GM19035 (cell line): ENCODE measurements around the gene EIF4G3.

Experiments
- ATAC-seq: cut with Tn5 transposase; IDR thresholded peaks from one replicate; pipeline ENCODE4 v1.9.1; 2021; ENCODE audit not compliant: unreplicated experiment

EIF4G3 gene

DNA sequence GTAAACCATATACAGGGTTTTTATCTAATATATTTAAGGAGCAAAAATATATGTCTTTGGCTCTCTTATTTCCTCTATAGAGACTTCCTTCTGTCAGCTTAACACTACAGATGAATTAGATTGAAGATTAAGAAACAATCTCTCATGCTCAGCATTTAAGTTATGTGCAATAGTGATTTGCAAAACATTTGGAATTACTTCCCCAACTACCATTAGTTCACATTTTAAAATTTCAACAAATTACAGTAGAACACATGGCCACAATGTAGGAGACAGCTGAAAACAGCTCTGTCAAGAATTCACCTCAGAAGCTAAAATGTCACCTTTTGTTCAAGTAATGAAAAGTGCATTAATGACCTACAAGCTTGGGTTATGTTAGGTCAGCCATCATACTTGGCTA is 177.9 kb downstream of the EIF4G3 start:
- ATAC-seq = no peak

- no peak for ATAC-seq
These were observed 179.0 kb downstream of the EIF4G3 start for GRCh38 chr1:20997602-20998224.

DNA sequence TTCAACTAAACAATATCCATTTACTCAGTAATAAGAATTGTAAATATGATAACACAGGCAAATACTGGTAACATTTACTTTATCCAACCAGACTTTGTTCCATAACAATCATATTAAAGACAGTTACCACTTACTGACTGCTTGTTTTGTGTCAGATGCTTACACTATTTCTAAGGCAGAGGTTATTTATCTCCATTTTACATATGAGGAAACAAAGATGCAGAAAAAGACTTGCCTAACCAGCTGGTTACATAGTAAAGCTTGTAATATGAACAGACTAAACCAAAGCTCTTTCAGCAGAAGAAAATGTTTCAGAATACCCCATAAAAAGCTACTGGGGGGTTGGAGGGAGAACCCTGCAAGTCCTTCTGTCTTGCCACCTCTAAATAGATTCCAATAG is 180.1 kb downstream of the EIF4G3 start:
- ATAC-seq = no peak

DNA sequence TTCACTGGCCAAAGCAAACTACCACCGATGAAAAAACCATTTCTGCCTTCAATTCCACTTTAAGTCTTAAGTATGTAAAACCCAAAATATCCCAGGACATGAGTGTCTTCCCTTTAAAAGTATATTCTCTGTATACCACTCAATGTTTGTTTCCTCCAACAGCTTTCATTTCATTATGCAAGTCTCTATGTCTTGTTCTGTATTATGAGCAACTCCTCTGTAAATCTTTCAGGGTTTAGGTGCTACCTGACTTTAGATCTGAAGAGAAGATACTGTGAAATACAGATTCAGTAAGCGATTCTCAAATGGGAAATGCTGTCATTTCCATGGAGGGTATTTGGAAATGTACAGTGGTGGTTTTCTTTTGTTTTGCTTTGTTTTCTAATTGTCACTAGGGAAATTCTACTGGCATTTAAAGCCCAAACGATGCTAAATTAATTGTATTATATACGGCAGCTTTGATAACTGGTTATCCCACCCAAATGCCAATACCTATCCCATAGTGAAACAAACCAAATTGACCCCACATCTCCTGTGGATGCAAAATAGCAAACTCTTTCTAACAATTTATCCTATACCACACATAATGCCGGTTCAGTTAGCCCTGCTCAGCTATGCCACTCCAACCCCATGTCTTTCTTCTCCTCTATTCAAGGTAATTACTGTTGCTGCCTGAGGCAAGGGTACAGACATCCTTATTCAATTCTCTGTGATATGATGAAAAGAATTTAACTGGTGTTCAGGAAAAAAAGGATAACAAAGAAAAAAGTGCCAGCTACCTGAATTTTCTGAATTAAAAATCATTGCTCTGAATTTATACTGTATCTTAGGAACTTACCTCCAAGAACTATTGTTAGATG is 182.8 kb downstream of the EIF4G3 start:
- ATAC-seq = no peak

DNA sequence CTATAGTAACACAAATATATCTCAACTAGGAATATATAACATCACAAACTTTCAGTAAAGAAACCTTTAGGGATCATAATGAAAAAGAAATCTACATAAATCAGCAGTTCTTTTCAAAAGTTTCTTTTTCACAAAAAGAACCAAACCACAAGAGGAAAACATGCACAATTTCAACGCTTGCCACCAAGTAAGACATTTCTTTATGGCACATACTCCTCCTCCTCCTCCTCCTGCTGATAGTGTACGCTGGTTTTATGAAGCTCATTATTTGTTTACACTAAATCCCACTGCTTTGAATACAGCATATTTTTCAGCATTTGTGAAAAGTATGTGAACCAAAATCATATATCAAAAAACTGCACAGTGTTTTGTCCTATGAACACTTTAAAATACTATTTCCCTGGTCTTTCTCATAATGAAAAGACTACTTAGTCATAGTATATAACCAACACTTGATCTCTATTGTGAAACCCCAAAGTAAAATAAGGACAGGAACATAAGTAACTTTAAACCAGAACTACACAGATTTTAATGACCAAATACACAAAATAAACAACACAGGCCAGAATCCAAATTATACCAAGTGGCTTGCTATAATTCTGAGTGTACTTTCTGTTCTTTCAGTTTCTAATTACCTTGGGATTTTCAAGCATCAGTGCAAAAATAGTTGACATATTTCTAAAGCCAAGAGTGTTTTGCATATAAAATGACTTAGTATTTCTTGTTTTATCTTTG is 184.2 kb downstream of the EIF4G3 start:
- no peak for ATAC-seq

DNA sequence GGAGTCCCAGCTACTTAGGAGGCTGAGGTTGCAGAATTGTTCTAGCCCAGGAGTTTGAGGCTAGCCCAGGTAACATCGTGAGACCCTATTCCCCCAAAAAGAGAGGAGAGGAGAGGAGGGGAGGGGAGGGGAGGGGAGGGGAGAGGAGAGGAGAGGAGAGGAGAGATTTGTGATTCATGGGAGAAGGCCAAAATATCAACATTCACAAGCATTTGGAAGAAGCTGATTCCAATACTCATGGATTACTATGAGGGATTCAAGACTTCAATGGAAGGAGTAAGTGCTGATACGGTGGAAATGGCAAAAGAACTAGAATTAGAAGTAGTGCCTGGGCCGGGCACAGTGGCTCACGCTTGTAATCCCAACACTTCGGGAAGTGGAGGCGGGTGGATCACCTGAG is 187.8 kb downstream of the EIF4G3 start:
- ATAC-seq = no peak

DNA sequence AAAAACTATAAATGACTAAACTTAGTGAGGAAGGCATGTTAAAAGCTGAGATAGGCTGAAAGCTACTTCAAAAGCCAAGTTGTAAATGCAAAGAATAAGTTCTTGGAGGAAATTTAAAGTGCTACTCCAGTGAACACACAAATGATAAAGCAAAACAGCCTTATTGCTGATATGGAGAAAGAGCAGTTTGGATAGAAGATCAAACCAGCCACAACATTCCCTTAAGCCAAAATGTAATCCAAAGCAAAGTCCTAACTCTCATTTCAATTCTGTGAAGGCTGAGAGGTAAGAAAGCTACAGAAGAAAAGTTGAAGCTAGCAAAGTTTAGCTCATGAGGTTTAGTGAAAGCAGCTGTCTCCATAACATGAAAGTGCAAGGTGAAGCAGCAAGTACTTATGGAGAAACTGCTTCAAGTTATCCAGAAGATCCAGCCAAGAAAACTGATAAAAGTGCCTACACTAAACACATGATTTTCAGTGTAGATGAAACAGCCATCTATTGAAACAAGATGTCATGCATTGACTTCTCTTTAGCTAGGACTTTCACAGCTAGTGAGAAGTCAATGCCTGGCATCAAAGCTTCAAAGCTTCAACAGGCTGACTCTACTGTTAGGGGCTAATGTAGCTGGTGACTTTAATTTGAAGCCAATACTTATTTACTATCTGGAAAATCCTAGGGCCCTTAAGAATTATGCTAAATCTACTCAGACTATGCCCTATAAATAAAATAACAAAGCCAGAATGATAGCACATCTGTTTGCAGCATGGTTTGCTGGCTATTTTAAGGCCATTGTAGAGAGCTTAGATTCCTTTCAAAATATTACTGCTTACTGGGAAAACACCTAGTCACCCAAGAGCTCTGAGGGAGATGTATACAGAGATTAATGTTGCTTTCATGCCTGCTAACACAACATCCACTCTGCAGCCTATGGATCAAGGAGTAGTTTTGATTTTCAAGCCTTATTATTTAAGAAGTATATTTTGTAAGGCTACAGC is 188.6 kb downstream of the EIF4G3 start:
- ATAC-seq = no peak

DNA sequence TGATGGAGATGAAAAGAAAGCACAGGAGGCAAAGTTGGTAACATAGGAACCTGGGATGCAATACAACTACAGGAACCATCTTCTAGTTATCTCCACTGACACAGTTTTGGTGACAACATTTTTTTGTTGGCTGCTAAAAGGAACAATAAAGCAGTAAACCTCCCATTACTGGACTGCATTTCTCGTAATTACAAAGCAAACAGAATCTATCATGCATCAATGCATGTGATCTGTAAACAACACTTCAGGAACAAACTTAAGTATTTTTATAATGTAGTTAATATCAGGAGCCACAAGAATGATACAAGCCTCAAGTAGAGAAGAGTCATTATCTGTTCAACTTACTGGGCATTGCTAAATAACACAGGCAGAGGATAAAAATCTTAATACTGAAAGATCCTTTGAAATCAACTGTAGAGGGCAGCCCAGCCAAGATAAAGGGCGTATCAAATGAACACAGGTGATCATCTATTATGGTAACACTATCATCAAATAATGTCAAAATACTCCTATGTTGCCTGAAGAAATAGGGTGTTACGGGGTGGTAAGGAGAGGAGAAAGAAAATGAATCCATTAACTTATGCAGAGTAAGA is 193.3 kb downstream of the EIF4G3 start:
- ATAC-seq = no peak

- ATAC-seq = no peak
These were observed 194.4 kb downstream of the EIF4G3 start for GRCh38 chr1:20982316-20982715.

DNA sequence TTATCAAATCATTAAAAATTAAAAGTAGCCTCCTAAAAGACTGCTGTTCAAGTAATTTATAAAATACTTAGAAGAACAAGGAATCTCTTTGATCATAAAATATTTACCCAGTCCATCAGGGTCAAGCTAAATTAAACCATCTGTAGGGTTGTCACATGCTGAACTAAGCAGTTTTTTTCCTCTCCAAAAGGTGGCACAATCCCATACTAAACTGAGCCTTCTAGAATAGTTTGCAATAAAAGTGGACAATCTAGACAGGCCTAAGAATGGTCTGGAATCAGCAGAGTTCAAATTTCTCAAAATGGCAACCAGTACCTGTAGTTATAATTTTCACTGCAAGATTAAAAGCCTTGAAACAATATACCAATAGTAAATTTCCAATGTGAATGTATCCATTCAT is 194.8 kb downstream of the EIF4G3 start:
- ATAC-seq = no peak

GRCh38 chr1:20980051-20980450 is 196.6 kb downstream of the EIF4G3 start:
- no peak for ATAC-seq

GRCh38 chr1:20978413-20978812 is 198.3 kb downstream of the EIF4G3 start:
- ATAC-seq = no peak

DNA sequence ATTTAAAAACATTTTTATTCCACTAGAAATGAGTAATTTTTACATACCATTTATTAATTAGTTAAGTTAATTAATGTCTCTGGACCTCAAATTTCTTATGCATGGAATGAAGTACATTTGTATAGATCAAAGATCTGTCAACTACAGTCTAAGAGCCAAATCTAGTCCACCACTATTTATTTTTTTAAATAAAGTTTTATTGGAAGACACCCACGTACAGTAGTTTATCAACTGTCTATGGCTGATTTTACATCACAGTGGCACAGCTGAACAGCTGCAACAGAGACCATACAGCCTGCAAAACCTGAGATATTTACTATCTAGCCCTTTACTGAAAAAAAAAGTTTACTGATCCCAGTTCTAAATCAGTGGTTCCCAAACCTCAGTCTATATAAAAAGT is 201.0 kb downstream of the EIF4G3 start:
- ATAC-seq = no peak

GRCh38 chr1:20974951-20975350 is 201.7 kb downstream of the EIF4G3 start:
- ATAC-seq = no peak

- no peak for ATAC-seq
These were observed 202.6 kb downstream of the EIF4G3 start for GRCh38 chr1:20974069-20974468.

DNA sequence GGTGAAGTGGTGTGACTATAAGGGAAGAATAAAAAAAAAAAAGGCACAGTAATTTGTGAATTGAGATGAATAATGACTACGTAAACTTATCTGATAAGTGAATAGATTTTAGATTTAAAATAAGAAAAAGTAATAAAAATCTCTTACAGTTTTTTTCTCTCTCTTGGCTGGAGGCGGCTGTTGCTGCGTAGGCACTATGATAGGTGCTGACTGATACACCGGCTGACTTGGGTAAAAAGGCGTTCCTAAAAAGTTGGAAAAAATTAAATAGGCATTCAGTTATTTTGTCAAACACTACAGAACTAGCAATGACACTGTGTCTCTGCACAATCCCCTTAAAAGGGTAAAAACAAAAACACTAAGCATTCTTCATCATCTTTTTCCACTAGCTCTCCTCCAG is 203.8 kb downstream of the EIF4G3 start:
- ATAC-seq = no peak

- ATAC-seq = peak; percentile 69
These were observed 211.9 kb downstream of the EIF4G3 start for GRCh38 chr1:20964540-20965484.

- no peak for ATAC-seq
These were observed 214.0 kb downstream of the EIF4G3 start for GRCh38 chr1:20962576-20963258.

- ATAC-seq = no peak
These were observed 218.3 kb downstream of the EIF4G3 start for GRCh38 chr1:20958430-20958829.
